ENCODE results near the gene TBC1D22A.

DNA sequence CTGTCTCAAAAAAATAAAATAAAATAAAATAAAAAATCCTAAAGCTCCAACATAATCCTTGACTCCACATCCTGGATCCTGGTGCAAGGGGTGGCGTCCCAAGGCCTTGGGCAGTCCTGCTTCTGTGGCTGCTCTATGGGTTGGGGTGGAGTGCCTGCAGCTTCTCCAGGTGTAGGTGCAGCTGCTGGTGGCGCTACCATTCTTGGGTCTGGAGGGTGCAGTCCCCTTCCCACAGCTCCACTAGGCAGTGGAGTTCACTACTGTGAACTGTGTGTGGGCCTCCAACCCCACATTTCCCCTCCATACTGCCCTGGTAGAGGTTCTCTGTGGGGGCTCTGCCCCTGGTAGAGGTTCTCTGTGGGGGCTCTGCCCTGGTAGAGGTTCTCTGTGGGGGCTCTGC lies 6.9 kb upstream of the TBC1D22A start:
- TF ChIP-seq MAX (IDR thresholded peaks at IDR 0.05; ENCODE audit: insufficient read depth, insufficient read length) (no peak), CTCF (IDR thresholded peaks at IDR 0.05; ENCODE audit: extremely low read depth in 1 of 2, insufficient read depth in 1 of 2, low read depth in 1 of 2, low read length in 2 of 2) (no peak), POLR2A (IDR thresholded peaks at IDR 0.05; ENCODE audit: low read depth, low read length) (no peak), POLR2AphosphoS5 (IDR thresholded peaks at IDR 0.05; ENCODE audit: insufficient read depth, low read depth, low read length) (no peak)
